Measurements from ENCODE around the gene UMODL1.

DNA sequence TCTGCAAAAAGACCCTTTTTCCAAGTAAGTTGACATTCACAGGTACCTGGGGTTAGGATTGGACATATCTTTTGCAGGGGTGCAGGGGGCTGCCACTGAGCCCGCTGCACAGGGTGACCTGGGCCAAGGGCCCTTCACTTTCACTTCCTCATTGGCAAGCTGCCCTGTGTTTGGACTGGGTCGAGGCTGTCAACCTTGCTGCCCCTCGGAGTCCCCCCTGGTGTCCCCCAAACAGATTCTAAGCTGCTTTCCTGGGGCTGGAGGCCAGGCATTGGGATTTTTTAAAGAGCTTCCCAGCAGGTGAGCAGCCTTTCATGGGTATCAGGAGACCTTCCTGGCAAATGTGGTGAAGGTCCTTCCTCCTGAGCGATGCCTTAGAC, 7.9 kb upstream of the UMODL1 start:
- no peak for TF ChIP-seq EGR1 (IDR thresholded peaks at IDR 0.05; ENCODE audit: borderline replicate concordance in 1 of 2, low read depth in 2 of 2, low read length in 2 of 2)
- TF ChIP-seq, protein P1, sequence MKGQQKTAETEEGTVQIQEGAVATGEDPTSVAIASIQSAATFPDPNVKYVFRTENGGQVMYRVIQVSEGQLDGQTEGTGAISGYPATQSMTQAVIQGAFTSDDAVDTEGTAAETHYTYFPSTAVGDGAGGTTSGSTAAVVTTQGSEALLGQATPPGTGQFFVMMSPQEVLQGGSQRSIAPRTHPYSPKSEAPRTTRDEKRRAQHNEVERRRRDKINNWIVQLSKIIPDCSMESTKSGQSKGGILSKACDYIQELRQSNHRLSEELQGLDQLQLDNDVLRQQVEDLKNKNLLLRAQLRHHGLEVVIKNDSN (IDR thresholded peaks at IDR 0.05; ENCODE audit: borderline replicate concordance, extremely low read length, insufficient read depth, low read depth, low read length) = no peak
- no peak for TF ChIP-seq EED (IDR thresholded peaks at IDR 0.05; ENCODE audit: low read depth)
- no peak for TF ChIP-seq SREBF2 (IDR thresholded peaks at IDR 0.05; ENCODE audit: low read length)
- TF ChIP-seq POLR2A (IDR thresholded peaks at IDR 0.05; ENCODE audit: low read depth, low read length) = no peak
- no peak for TF ChIP-seq EZH2 (IDR thresholded peaks at IDR 0.05; ENCODE audit: borderline replicate concordance, control insufficient read depth, low read depth, low read length)
- TF ChIP-seq SIX5 (IDR thresholded peaks at IDR 0.05; ENCODE audit: low read depth, low read length, severe bottlenecking) = no peak

Measured in GM12878 (cell line).